Endometrial microvascular endothelial cells (primary cell): Measurements from ENCODE around the gene PTPRN2. TPM values are rescaled to one million over a fixed set of nuclear protein-coding genes. Genes with fewer than 3 reads are reported as not detected.

Experiments
- in situ Hi-C: cut with HindIII; loops from 2 replicates; pipeline ENCODE4 v1.10.0; 2017; ENCODE audit warnings: low sequenced_read_pairs, low pct_unique_long_range_greater_than_20kb; ENCODE audit errors: inconsistent ontology term
- total RNA-seq: library from RNA; depleted of rRNA; stranded (reverse); fragments of >200 nt; gene quantifications from one replicate; pipeline ENCODE4 v1.2.3, GENCODE V29; 2015; ENCODE audit errors: inconsistent ontology term

The PTPRN2 gene
- total RNA-seq, 1 donor from 2014 or later: 13.3 TPM

GRCh38 chr7:157617401-157617800, 970.2 kb downstream of the PTPRN2 start:
- in situ Hi-C loops: no loop called here

GRCh38 chr7:157616931-157617330, 970.7 kb downstream of the PTPRN2 start:
- in situ Hi-C loops: no loop called here

GRCh38 chr7:157616426-157616825, 971.2 kb downstream of the PTPRN2 start:
- in situ Hi-C loops: no loop called here

- in situ Hi-C loops: no loop called here
These were observed 971.8 kb downstream of the PTPRN2 start for GRCh38 chr7:157615852-157616251.

GRCh38 chr7:157615101-157615817, 972.4 kb downstream of the PTPRN2 start:
- in situ Hi-C loops: no loop called here

GRCh38 chr7:157614457-157615020, 973.1 kb downstream of the PTPRN2 start:
- in situ Hi-C loops: no loop called here

- in situ Hi-C loops: no loop called here
These were observed 973.9 kb downstream of the PTPRN2 start for GRCh38 chr7:157613575-157614322.

- in situ Hi-C loops: no loop called here
These were observed 974.7 kb downstream of the PTPRN2 start for GRCh38 chr7:157612664-157613561.

GRCh38 chr7:157612009-157612663, 975.5 kb downstream of the PTPRN2 start:
- in situ Hi-C loops: no loop called here

- in situ Hi-C loops: no loop called here
These were observed 976.3 kb downstream of the PTPRN2 start for GRCh38 chr7:157611341-157611740.

GRCh38 chr7:157610671-157611295, 976.8 kb downstream of the PTPRN2 start:
- in situ Hi-C loops: no loop called here

GRCh38 chr7:157609932-157610640, 977.5 kb downstream of the PTPRN2 start:
- in situ Hi-C loops: no loop called here

GRCh38 chr7:157609516-157609915, 978.1 kb downstream of the PTPRN2 start:
- in situ Hi-C loops: no loop called here

GRCh38 chr7:157607218-157607617, 980.4 kb downstream of the PTPRN2 start:
- in situ Hi-C loops: no loop called here

GRCh38 chr7:157606140-157606539, 981.5 kb downstream of the PTPRN2 start:
- in situ Hi-C loops: no loop called here

GRCh38 chr7:157605638-157606037, 982.0 kb downstream of the PTPRN2 start:
- in situ Hi-C loops: no loop called here

GRCh38 chr7:157604661-157605381, 982.8 kb downstream of the PTPRN2 start:
- in situ Hi-C loops: no loop called here
